Left lung (tissue), 10 donors: ENCODE results near the gene HOXA9. TPM values are rescaled to one million over a fixed set of nuclear protein-coding genes. Genes with fewer than 3 reads are reported as not detected.

Experiments used
- ATAC-seq: fragments of 200-7000 bp; cut with Tn5 transposase; one replicate; pipeline ENCODE4 v1.9.1; 2020; ENCODE audit warnings: moderate library complexity
- DNase-seq, 4 donors: peaks; one replicate each; pipeline ENCODE4 v3.0.0-alpha.2; 2013 to 2020
- H3K27ac ChIP-seq, 2 donors: fragments of 200-600 bp; sonication (generic) in 1 of 2; one replicate each; pipeline versions ENCODE4 v1.5.0 to v1.8.0; 2020 to 2021
- H3K27me3 ChIP-seq, 2 donors: fragments of 200-600 bp; sonication (generic) in 1 of 2; one replicate each; pipeline versions ENCODE4 v1.5.0 to v1.8.0; 2020 to 2021
- H3K36me3 ChIP-seq, 2 donors: fragments of 200-600 bp; sonication (generic) in 1 of 2; one replicate each; pipeline versions ENCODE4 v1.5.0 to v1.8.0; 2020 to 2021
- H3K4me1 ChIP-seq, 2 donors: fragments of 200-600 bp; one replicate each; pipeline ENCODE4 v1.8.0; 2021
- H3K4me3 ChIP-seq, 2 donors: fragments of 200-600 bp; sonication (generic) in 1 of 2; one replicate each; pipeline versions ENCODE4 v1.5.0 to v1.8.0; 2020 to 2021; ENCODE audit warnings: mild to moderate bottlenecking in 1 of 2
- H3K9me3 ChIP-seq, 2 donors: fragments of 200-600 bp; sonication (generic) in 1 of 2; one replicate each; pipeline versions ENCODE4 v1.5.0 to v1.8.0; 2020 to 2021
- CTCF ChIP-seq, 2 donors: fragments of 200-600 bp; sonication (generic) in 1 of 2; IDR thresholded peaks; one replicate each; pipeline versions ENCODE4 v1.5.0 to v1.8.0; 2021; ENCODE audit warnings: antibody characterized with exemption in 2 of 2
- intact Hi-C, 2 donors: fragments of 100-400 bp; cut with DNase I; formaldehyde crosslinking; loops; one replicate each; pipeline versions ENCODE4 v1.11.2 to v1.14.2; 2022
- polyA plus RNA-seq, 6 donors: library from polyadenylated mRNA; unstranded; fragments of 120-200 nt; gene quantifications; one replicate each; pipeline ENCODE4 v1.2.1, GENCODE V29; 2013; ENCODE audit not compliant: insufficient read length in 6 of 6
- total RNA-seq, 2 donors: library from RNA; stranded (reverse); fragmentation: NEBNext Ultra II Directional; extraction: Animal tissue kit (Norgen Biotek cat#: 25700); gene quantifications; one replicate each; pipeline ENCODE4 v1.2.1, GENCODE V29; 2021
- donor health status: DM: no; HTN: yes; CAD: no.
- donor health status: DM: no; HTN: no; CAD: no.

Gene HOXA9
- total and polyA plus RNA-seq, 8 donors = 0.38 to 1.4 (median 0.57) TPM

- H3K4me3 ChIP-seq = peak overlapping the region in 1 of 2 donors; percentile 17
- intact Hi-C loops = no loop called here
- DNase-seq (no peak), ATAC-seq (no peak)
- H3K27ac ChIP-seq = peak overlapping the region; percentile 71 to 83
- no peaks in the 10 kb centered on the region for H3K36me3 ChIP-seq
- H3K9me3 ChIP-seq = no peaks in the 10 kb centered on the region
- no peak for TF ChIP-seq CTCF (IDR thresholded peaks at IDR 0.05)
- peaks cover 6 to 28% of the 10 kb centered on the region in 2 donors for H3K4me1 ChIP-seq
- peaks cover 2 to 88% of the 10 kb centered on the region in 2 donors for H3K27me3 ChIP-seq
These were observed 43.7 kb downstream of the HOXA9 start for GRCh38 chr7:27121684-27122076.

- Histone ChIP-seq H3K27ac (peak overlapping the region; percentile 73 to 86), H3K36me3 (no peaks in the 10 kb centered on the region), H3K4me3 (no peak overlapping the region), H3K27me3 (peaks cover 6 to 85% of the 10 kb centered on the region in 2 donors), H3K4me1 (peaks cover 6 to 12% of the 10 kb centered on the region in 2 donors), H3K9me3 (no peaks in the 10 kb centered on the region)
- TF ChIP-seq CTCF (IDR thresholded peaks at IDR 0.05) = no peak
- no peak for DNase-seq
- intact Hi-C loops = no loop called here
- no peak for ATAC-seq
These were observed 45.9 kb downstream of the HOXA9 start for GRCh38 chr7:27119412-27119911.

GRCh38 chr7:27118580-27118979 lies 46.8 kb downstream of the HOXA9 start:
- TF ChIP-seq CTCF (IDR thresholded peaks at IDR 0.05) = no peak
- Histone ChIP-seq H3K27ac (peak overlapping the region; percentile 73 to 86), H3K4me3 (peak overlapping the region; percentile 33 to 41), H3K27me3 (peaks cover 6 to 85% of the 10 kb centered on the region in 2 donors), H3K4me1 (peaks cover 6 to 12% of the 10 kb centered on the region in 2 donors), H3K9me3 (no peaks in the 10 kb centered on the region), H3K36me3 (no peaks in the 10 kb centered on the region)
- ATAC-seq (no peak), DNase-seq (no peak)
- intact Hi-C loops = no loop called here

GRCh38 chr7:27117887-27118491 lies 47.3 kb downstream of the HOXA9 start:
- no peak for TF ChIP-seq CTCF (IDR thresholded peaks at IDR 0.05)
- H3K4me3 ChIP-seq = peak overlapping the region; percentile 33 to 41
- DNase-seq (peak in 1 of 4 donors; percentile 32), ATAC-seq (peak; percentile 3)
- H3K27me3 ChIP-seq = peaks cover 6 to 85% of the 10 kb centered on the region in 2 donors
- H3K4me1 ChIP-seq = peaks cover 6 to 9% of the 10 kb centered on the region in 2 donors
- H3K9me3 ChIP-seq = no peaks in the 10 kb centered on the region
- H3K27ac ChIP-seq = peak overlapping the region; percentile 73 to 86
- intact Hi-C loops = no loop called here
- H3K36me3 ChIP-seq = no peaks in the 10 kb centered on the region

GRCh38 chr7:27116962-27117886 lies 48.1 kb downstream of the HOXA9 start:
- intact Hi-C loops = no loop called here
- Histone ChIP-seq H3K9me3 (no peaks in the 10 kb centered on the region), H3K27me3 (peaks cover 6 to 81% of the 10 kb centered on the region in 2 donors), H3K4me1 (peaks cover 4 to 6% of the 10 kb centered on the region in 2 donors), H3K4me3 (peak overlapping the region; percentile 33 to 41), H3K36me3 (no peaks in the 10 kb centered on the region), H3K27ac (peak overlapping the region; percentile 73 to 86)
- no peak for ATAC-seq
- no peak for TF ChIP-seq CTCF (IDR thresholded peaks at IDR 0.05)
- peak in 1 of 4 donors; percentile 49 for DNase-seq
